ENCODE results near the gene TECR. TPM values are rescaled to one million over a fixed set of nuclear protein-coding genes. Genes with fewer than 3 reads are reported as not detected.
"Not testable (repeated sequence)": the region's sequence is repeated elsewhere in the genome, so short reads cannot be mapped to it uniquely, and the experiment has no call there.

TECR gene
- total and polyA plus RNA-seq, 2 donors (not counting 3 experiments of a cell fraction or from before 2014, with no cell fraction given) = 109 to 193 TPM

GRCh38 chr19:14589433-14589832 lies 60.0 kb downstream of the TECR start:
- H3K4me1 ChIP-seq (ENCODE audit: control insufficient read depth, extremely low read depth, insufficient read depth, low read length); H3K9me3 ChIP-seq (replicated peaks; ENCODE audit: control insufficient read depth, insufficient read depth, low read length); FAIRE-seq; H4K20me1 ChIP-seq (replicated peaks; ENCODE audit: control insufficient read depth, extremely low read depth, insufficient read depth, low read length); H3K9ac ChIP-seq (replicated peaks; ENCODE audit: extremely low read depth, insufficient read depth, low read length); dilution Hi-C loops (cut with MboI; ENCODE audit: extremely low pct_ligation_motif_present, low sequenced_read_pairs); H3K4me3 ChIP-seq (replicated peaks in 1 of 3; ENCODE audit: insufficient read depth in 1 of 3, low read depth in 1 of 3, low read length in 3 of 3); BruUV-seq (replicated peaks); H3K27me3 ChIP-seq (ENCODE audit: control insufficient read depth in 2 of 2, insufficient read depth in 2 of 2, low read length in 2 of 2); H3K36me3 ChIP-seq (ENCODE audit: control insufficient read depth in 2 of 2, extremely low read depth in 1 of 2, insufficient read depth in 2 of 2, low read length in 2 of 2); H2AFZ ChIP-seq (ENCODE audit: low read depth, low read length); intact Hi-C loops (cut with micrococcal nuclease); H3K4me2 ChIP-seq (ENCODE audit: insufficient read depth, low read length); H3K9me1 ChIP-seq (replicated peaks; ENCODE audit: control insufficient read depth, extremely low read depth, insufficient read depth, low read length); CTCF ChIA-PET; H3K79me2 ChIP-seq (ENCODE audit: control insufficient read depth, insufficient read depth, low read length); DNase-seq (ENCODE audit: low read depth, low spot score); POLR2A ChIA-PET; H3K27ac ChIP-seq (ENCODE audit: insufficient read depth, low read depth, low read length): not testable (repeated sequence)

DNA sequence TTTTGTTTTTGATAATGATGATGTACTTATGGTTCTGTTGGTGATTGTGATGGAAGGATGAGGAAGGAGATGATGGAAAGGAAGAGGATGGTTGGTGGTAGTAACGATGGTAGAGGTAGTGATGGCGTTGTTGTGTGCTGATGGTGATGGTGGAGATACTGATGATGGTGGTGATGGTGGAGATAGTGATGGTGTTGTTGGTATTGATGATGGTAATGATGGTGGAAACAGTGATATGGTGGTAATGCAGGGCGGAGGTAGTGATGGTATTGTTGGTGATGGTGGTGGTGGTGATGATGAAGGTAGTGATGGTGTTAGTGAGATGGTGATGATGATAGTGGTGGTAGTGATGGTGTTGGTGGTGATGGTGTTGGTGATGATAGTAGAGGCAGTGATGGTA lies 66.2 kb downstream of the TECR start:
- dilution Hi-C loops (cut with MboI; ENCODE audit: extremely low pct_ligation_motif_present, low sequenced_read_pairs) = no loop called here
- intact Hi-C loops (cut with micrococcal nuclease) = no loop called here
- FAIRE-seq (no peak), DNase-seq (ENCODE audit: low read depth, low spot score) (no peak)
- H3K4me3 ChIP-seq (replicated peaks in 1 of 3; ENCODE audit: insufficient read depth in 1 of 3, low read depth in 1 of 3, low read length in 3 of 3) = no peak overlapping the region
- no peaks in the 10 kb centered on the region for H3K79me2 ChIP-seq (ENCODE audit: control insufficient read depth, insufficient read depth, low read length)
- no peaks in the 10 kb centered on the region for H3K9me1 ChIP-seq (replicated peaks; ENCODE audit: control insufficient read depth, extremely low read depth, insufficient read depth, low read length)
- no peaks in the 10 kb centered on the region for H3K4me1 ChIP-seq (ENCODE audit: control insufficient read depth, extremely low read depth, insufficient read depth, low read length)
- TF ChIP-seq, protein P1, sequence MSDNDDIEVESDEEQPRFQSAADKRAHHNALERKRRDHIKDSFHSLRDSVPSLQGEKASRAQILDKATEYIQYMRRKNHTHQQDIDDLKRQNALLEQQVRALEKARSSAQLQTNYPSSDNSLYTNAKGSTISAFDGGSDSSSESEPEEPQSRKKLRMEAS (IDR thresholded peaks at IDR 0.05; ENCODE audit: insufficient read depth, insufficient read length) = no peak
- no peak for TF ChIP-seq EZH2 (IDR thresholded peaks at IDR 0.05; ENCODE audit: borderline replicate concordance, low read depth, low read length, severe bottlenecking)
- TF ChIP-seq CTCF (IDR thresholded peaks at IDR 0.05; ENCODE audit: extremely low read depth in 1 of 2, insufficient read depth in 1 of 2, low read depth in 1 of 2, low read length in 2 of 2) = no peak
- no peak for TF ChIP-seq MYC (IDR thresholded peaks at IDR 0.05; ENCODE audit: low read depth, low read length)
- TF ChIP-seq FOS (IDR thresholded peaks at IDR 0.05; ENCODE audit: borderline replicate concordance, insufficient read depth, low read length) = no peak
- H3K27me3 ChIP-seq (ENCODE audit: control insufficient read depth in 2 of 2, insufficient read depth in 2 of 2, low read length in 2 of 2) = no peaks in the 10 kb centered on the region
- no peak overlapping the region for H2AFZ ChIP-seq (ENCODE audit: low read depth, low read length)
- no peak overlapping the region for H3K27ac ChIP-seq (ENCODE audit: insufficient read depth, low read depth, low read length)
- POLR2A ChIA-PET = no interaction called here
- BruUV-seq (replicated peaks) = no TSS peak
- no peaks in the 10 kb centered on the region for H3K36me3 ChIP-seq (ENCODE audit: control insufficient read depth in 2 of 2, extremely low read depth in 1 of 2, insufficient read depth in 2 of 2, low read length in 2 of 2)
- no peak overlapping the region for H3K4me2 ChIP-seq (ENCODE audit: insufficient read depth, low read length)
- H4K20me1 ChIP-seq (replicated peaks; ENCODE audit: control insufficient read depth, extremely low read depth, insufficient read depth, low read length) = no peaks in the 10 kb centered on the region
- H3K9me3 ChIP-seq (replicated peaks; ENCODE audit: control insufficient read depth, insufficient read depth, low read length) = no peaks in the 10 kb centered on the region
- H3K9ac ChIP-seq (replicated peaks; ENCODE audit: extremely low read depth, insufficient read depth, low read length) = no peak overlapping the region
- CTCF ChIA-PET = no interaction called here
